Heart right ventricle (tissue), 16 donors: Measurements from ENCODE around the gene OR2H1. TPM values are rescaled to one million over a fixed set of nuclear protein-coding genes. Genes with fewer than 3 reads are reported as not detected.

Source experiments
- ATAC-seq, 8 donors: fragments of 200-7000 bp; cut with Tn5 transposase; one replicate each; pipeline ENCODE4 v1.9.1; 2020; ENCODE audit warnings: mild to moderate bottlenecking in 8 of 8, moderate library complexity in 8 of 8, moderate number of reproducible peaks in 1 of 8
- DNase-seq, 2 donors: peaks; one replicate each; pipeline ENCODE4 v3.0.0-alpha.2; 2020
- H3K27ac ChIP-seq, 10 donors: fragments of 200-600 bp; sonication (generic) in 2 of 10; one replicate each; pipeline versions ENCODE4 v1.5.0 to v1.8.0; 2020 to 2022; ENCODE audit warnings: mild to moderate bottlenecking in 3 of 10
- H3K27me3 ChIP-seq, 7 donors: fragments of 200-600 bp; one replicate each; pipeline ENCODE4 v1.8.0; 2021 to 2022; ENCODE audit warnings: mild to moderate bottlenecking in 2 of 7
- H3K36me3 ChIP-seq, 9 donors: fragments of 200-600 bp; sonication (generic) in 1 of 9; one replicate each; pipeline versions ENCODE4 v1.5.0 to v1.8.0; 2020 to 2022; ENCODE audit warnings: mild to moderate bottlenecking in 2 of 9
- H3K4me1 ChIP-seq, 9 donors: fragments of 200-600 bp; sonication (generic) in 1 of 9; one replicate each; pipeline versions ENCODE4 v1.5.0 to v1.8.0; 2020 to 2022; ENCODE audit warnings: mild to moderate bottlenecking in 4 of 9
- H3K4me3 ChIP-seq, 10 donors: fragments of 200-600 bp; sonication (generic) in 2 of 10; one replicate each; pipeline versions ENCODE4 v1.5.0 to v1.8.0; 2020 to 2022; ENCODE audit warnings: mild to moderate bottlenecking in 7 of 10, moderate library complexity in 2 of 10
- H3K9me3 ChIP-seq, 11 donors: fragments of 200-600 bp in 10 of 11; sonication (generic) in 2 of 11; one replicate each; pipeline versions ENCODE4 v1.5.0 to v1.8.0; 2013 to 2022; ENCODE audit warnings: mild to moderate bottlenecking in 2 of 11, control low read depth in 1 of 11, moderate library complexity in 1 of 11
- WGBS, 2 donors: extraction: QIAGEN DNeasy Blood & Tissue Kit; methylation state at CpG; one replicate each; pipeline ENCODE4 v1.1.7; 2013; ENCODE audit warnings: inconsistent platforms in 1 of 2; 5-methylcytosine and 5-hydroxymethylcytosine counted together
- intact Hi-C, 10 donors: fragments of 100-400 bp; cut with DNase I; formaldehyde crosslinking; loops; one replicate each; pipeline versions ENCODE4 v1.11.1 to v1.14.2; 2022
- polyA plus RNA-seq, 2 donors: library from polyadenylated mRNA; stranded (reverse); fragments of 200-250 nt; gene quantifications; one replicate each; pipeline ENCODE4 v1.2.3, GENCODE V29; 2013
- total RNA-seq, 10 donors: library from RNA; stranded (reverse); fragmentation: NEBNext Ultra II Directional in 3 of 10; extraction: Animal tissue kit (Norgen Biotek cat#: 25700) in 3 of 10; gene quantifications; one replicate each; pipeline versions ENCODE4 v1.2.1 to v1.2.4, GENCODE V29; 2021 to 2023
- TF ChIP-seq, protein P1 (sequence below), 9 donors: fragments of 200-600 bp; sonication (generic) in 2 of 9; IDR thresholded peaks; one replicate each; pipeline versions ENCODE4 v1.5.0 to v1.8.0; 2021 to 2022; ENCODE audit warnings: antibody characterized with exemption in 9 of 9, mild to moderate bottlenecking in 5 of 9, moderate library complexity in 1 of 9
- donor health status: Arrhythmogenic right ventricular cardiomyopathy.
- donor health status: ischemic (EF 13 %, LVEDD 7.1; RV severe dilation, severe dysfunction).
- donor health status: healthy with polysubstance abuse.
- donor health status: DM: no; HTN: yes; CAD: no.
- donor health status: DM: no; HTN: no; CAD: no.
- donor health status: ischemic (EF 25% LVEDD 6.9; RV normal size, moderate dysfunction).
- donor health status: ischemic (EF 25% LVEDD 5.7; RV mildly dilated, moderate dysfunction).
- donor health status: healthy.
- donor health status: DM: yes; HTN: yes; CAD: no.
- donor health status: Ischemic cardiomyopathy.
- donor health status: ischemic (EF 35%, LVEDD 5.7; RV mildly dilated, moderate dysfunction).
- donor health status: nonischemic (EF 11% LVEDD 7.7; RV severe dilation, severe dysfunction).
- donor health status: DM: yes; HTN: yes; CAD: no.
- donor health status: PGD.
- donor health status: ischemic (EF 29% LVEDD 5.4; RV normal size, mild dysfunction).
- donor health status: nonischemic (EF 23%, LVEDD 6.1; RV moderate dilation, normal function).

Gene OR2H1
- total and polyA plus RNA-seq, 12 donors, result not detected

DNA sequence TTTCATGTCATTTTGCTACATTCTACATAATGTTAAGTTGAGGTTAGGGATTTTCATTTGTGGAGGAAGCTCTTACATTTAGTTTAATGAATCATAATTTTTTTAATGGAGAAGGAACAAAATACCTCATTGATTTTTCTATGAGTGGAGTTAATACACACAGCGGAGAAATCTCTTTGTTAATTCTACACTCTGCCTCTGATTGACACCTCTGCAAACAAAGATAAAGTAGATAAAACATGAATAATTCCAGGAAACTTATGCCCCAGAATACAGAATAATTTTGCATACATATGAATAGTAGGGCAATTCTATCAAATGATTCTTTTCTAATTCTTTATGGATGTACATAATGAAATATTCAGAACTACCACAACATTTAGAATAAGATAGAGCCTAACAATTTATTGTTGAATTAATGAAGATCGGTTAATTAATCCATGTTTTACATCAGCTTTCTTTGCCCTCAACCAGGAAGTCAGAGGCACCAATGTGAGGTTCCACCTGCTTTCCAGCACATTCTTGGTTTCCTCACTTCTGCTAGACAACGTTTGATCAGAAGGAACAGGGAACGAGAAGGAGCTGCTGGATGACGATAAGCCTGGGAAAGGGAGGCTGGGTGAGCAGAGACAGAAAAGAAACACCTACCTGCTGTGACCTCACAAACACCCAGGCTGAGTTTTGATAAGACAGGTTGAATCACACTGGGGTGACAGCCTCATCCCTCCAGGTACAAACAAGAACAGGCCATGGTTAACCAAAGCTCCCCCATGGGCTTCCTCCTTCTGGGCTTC, 4.3 kb downstream of the OR2H1 start:
- TF ChIP-seq, protein P1, sequence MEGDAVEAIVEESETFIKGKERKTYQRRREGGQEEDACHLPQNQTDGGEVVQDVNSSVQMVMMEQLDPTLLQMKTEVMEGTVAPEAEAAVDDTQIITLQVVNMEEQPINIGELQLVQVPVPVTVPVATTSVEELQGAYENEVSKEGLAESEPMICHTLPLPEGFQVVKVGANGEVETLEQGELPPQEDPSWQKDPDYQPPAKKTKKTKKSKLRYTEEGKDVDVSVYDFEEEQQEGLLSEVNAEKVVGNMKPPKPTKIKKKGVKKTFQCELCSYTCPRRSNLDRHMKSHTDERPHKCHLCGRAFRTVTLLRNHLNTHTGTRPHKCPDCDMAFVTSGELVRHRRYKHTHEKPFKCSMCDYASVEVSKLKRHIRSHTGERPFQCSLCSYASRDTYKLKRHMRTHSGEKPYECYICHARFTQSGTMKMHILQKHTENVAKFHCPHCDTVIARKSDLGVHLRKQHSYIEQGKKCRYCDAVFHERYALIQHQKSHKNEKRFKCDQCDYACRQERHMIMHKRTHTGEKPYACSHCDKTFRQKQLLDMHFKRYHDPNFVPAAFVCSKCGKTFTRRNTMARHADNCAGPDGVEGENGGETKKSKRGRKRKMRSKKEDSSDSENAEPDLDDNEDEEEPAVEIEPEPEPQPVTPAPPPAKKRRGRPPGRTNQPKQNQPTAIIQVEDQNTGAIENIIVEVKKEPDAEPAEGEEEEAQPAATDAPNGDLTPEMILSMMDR (IDR thresholded peaks at IDR 0.05), result no peak
- H3K27ac ChIP-seq, result no peak overlapping the region
- intact Hi-C loops, result no loop called here
- H3K9me3 ChIP-seq, result no peaks in the 10 kb centered on the region
- no peaks in the 10 kb centered on the region for H3K4me1 ChIP-seq
- peaks cover 0 to 12% (median 4%) of the 10 kb centered on the region in 7 donors for H3K27me3 ChIP-seq
- ATAC-seq, result no peak
- 75 to 85% methylated on average over 5 of the region's 5 CpGs for WGBS, 2 donors
- DNase-seq, result no peak
- no peaks in the 10 kb centered on the region for H3K36me3 ChIP-seq
- H3K4me3 ChIP-seq, result no peak overlapping the region

GRCh38 chr6:29462022-29462421, 5.1 kb downstream of the OR2H1 start:
- Histone ChIP-seq H3K27me3 (peaks cover 0 to 12% (median 4%) of the 10 kb centered on the region in 7 donors), H3K4me3 (no peak overlapping the region), H3K9me3 (no peaks in the 10 kb centered on the region), H3K27ac (no peak overlapping the region), H3K36me3 (no peaks in the 10 kb centered on the region), H3K4me1 (no peaks in the 10 kb centered on the region)
- intact Hi-C loops, result no loop called here
- no peak for DNase-seq
- TF ChIP-seq, protein P1 (IDR thresholded peaks at IDR 0.05), result no peak
- ATAC-seq, result no peak
- WGBS, 2 donors, result 76 to 77% methylated on average over 6 of the region's 6 CpGs

GRCh38 chr6:29465279-29465678, 8.3 kb downstream of the OR2H1 start:
- TF ChIP-seq, protein P1 (IDR thresholded peaks at IDR 0.05), result no peak
- Histone ChIP-seq H3K9me3 (no peaks in the 10 kb centered on the region), H3K36me3 (no peaks in the 10 kb centered on the region), H3K4me3 (no peak overlapping the region), H3K27ac (no peak overlapping the region), H3K4me1 (no peaks in the 10 kb centered on the region), H3K27me3 (peaks cover 0 to 9% (median 0%) of the 10 kb centered on the region in 7 donors)
- intact Hi-C loops, result no loop called here
- 70 to 73% methylated on average over 2 of the region's 2 CpGs for WGBS, 2 donors
- DNase-seq (no peak), ATAC-seq (no peak)

- H3K4me3 ChIP-seq, result no peak overlapping the region
- H3K4me1 ChIP-seq, result no peaks in the 10 kb centered on the region
- WGBS, 2 donors, result 73 to 78% methylated on average over 2 of the region's 2 CpGs
- H3K27ac ChIP-seq, result no peak overlapping the region
- H3K9me3 ChIP-seq, result no peaks in the 10 kb centered on the region
- ATAC-seq, result no peak
- DNase-seq, result no peak
- intact Hi-C loops, result no loop called here
- H3K36me3 ChIP-seq, result no peaks in the 10 kb centered on the region
- H3K27me3 ChIP-seq, result peaks cover 0 to 9% (median 0%) of the 10 kb centered on the region in 7 donors
- TF ChIP-seq, protein P1 (IDR thresholded peaks at IDR 0.05), result no peak
Observed at GRCh38 chr6:29465801-29466200, 8.8 kb downstream of the OR2H1 start.
